ENCODE measurements around the gene DUSP21.
"Not testable (repeated sequence)": the region's sequence is repeated elsewhere in the genome, so short reads cannot be mapped to it uniquely, and the experiment has no call there.

Gene DUSP21

GRCh38 chrX:44876767-44877166 is 32.9 kb downstream of the DUSP21 start:
- DNase-seq, result no peak

DNA sequence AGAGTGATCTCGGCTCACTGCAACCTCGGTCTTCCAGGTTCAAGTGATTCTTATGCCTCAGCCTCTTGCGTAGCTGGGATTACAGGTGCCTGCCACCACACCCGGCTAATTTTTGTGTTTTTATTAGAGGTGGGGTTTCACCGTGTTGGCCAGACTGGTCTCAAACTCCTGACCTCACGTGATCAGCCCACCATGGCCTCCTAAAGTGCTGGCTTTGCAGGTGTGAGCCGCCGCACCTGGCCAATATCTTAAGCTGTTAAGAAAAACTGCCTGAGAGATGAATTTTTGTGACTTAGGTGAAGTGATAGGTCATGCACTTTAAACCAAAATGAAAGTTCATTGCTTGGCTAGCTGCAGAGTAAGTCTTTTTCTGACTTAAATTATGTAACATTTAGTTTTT is 35.0 kb downstream of the DUSP21 start:
- no peak for DNase-seq

GRCh38 chrX:44881549-44881948 is 37.7 kb downstream of the DUSP21 start:
- DNase-seq, result no peak

DNA sequence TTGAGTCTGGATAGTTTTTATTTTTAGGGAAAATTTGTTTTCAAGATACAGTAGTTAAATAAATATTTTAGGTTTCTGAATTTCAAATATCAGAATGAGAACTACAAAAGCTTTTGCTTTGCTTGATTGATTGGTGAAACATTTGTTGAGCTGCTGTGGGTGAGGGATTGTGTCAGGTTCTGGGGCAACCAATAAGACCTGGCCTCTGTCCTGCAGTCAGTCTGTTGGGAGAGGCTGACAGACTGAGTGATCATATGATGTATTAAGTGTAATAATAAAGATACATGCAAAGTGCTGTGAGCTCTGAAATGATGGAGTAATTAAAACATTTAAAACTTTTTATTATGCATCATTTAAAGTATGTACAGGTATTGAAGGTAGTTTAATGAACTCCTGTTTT is 38.8 kb downstream of the DUSP21 start:
- DNase-seq, result no peak

GRCh38 chrX:44884944-44885343 is 41.1 kb downstream of the DUSP21 start:
- no peak for DNase-seq

- no peak for DNase-seq
These were observed 46.0 kb downstream of the DUSP21 start for GRCh38 chrX:44889824-44890223.

DNA sequence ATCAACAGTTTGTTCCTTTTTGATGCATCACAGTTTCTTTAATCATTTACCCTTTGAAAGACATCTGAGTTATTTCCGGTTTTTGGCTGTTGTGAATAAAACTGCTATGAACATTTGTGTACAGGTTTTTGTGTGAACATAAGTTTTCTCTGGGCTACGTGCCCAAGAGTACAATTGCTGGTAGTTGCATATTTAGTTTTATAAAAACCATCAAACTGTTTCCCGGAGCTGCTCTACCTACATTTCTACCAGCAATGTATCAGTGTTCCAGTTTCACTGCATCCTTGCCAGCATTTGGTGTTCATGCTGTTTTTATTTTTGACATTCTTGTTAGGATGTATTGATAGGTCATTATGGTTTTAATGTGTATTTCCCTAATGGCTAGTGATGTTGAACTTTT is 46.4 kb downstream of the DUSP21 start:
- DNase-seq, result no peak

DNA sequence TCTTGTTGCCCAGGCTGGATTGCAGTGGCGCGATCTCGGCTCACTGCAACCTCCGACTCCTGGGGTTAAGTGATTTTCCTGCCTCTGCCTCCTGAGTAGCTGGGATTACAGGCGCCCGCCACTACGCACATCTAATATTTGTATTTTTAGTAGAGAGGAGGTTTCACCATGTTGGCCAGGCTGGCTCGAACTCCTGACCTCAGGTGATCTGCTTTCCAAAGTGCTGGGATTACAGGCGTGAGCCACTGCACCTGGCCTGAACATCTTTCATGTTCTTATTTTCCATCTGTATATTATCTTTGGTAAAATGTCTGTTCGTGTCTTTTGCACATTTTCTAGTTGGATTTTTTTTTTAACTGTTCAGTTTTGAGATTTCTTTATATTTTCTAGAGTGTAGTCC is 46.9 kb downstream of the DUSP21 start:
- DNase-seq, result not testable (repeated sequence)

- no peak for DNase-seq
These were observed 47.8 kb downstream of the DUSP21 start for GRCh38 chrX:44891642-44892041.

Measured in activated gamma-delta T cell (primary cell).